KMS-11 (cell line): ENCODE results near the gene LSM7.

Experiments used
- H2AFZ ChIP-seq: fragments of 200-600 bp; sonication (generic); 2 replicates; pipeline ENCODE4 v1.6.1; 2016; ENCODE audit warnings: antibody characterized with exemption, mixed run types, low read depth
- H3K27ac ChIP-seq: fragments of 200-600 bp; sonication (generic); 2 replicates; pipeline ENCODE4 v1.6.1; 2016; ENCODE audit warnings: mild to moderate bottlenecking, mixed run types
- H3K27me3 ChIP-seq: fragments of 200-600 bp; sonication (generic); 2 replicates; pipeline ENCODE4 v1.6.1; 2017; ENCODE audit warnings: mild to moderate bottlenecking, low read depth, mixed run types, moderate library complexity; ENCODE audit not compliant: insufficient read depth
- H3K36me3 ChIP-seq: fragments of 200-600 bp; sonication (generic); 2 replicates; pipeline ENCODE4 v1.6.1; 2017; ENCODE audit warnings: mild to moderate bottlenecking, mixed run types; ENCODE audit not compliant: insufficient read depth
- H3K4me1 ChIP-seq: fragments of 200-600 bp; sonication (generic); 2 replicates; pipeline ENCODE4 v1.6.1; 2016; ENCODE audit warnings: mild to moderate bottlenecking, low read depth, mixed run types; ENCODE audit not compliant: poor library complexity, severe bottlenecking
- H3K4me2 ChIP-seq: fragments of 200-600 bp; sonication (generic); 2 replicates; pipeline ENCODE4 v1.7.0; 2016; ENCODE audit warnings: mild to moderate bottlenecking, mixed run types
- H3K4me3 ChIP-seq: fragments of 200-600 bp; sonication (generic); IDR thresholded peaks from 2 replicates; pipeline ENCODE4 v1.6.1; 2017; ENCODE audit warnings: low read depth, low read length, mixed read lengths; ENCODE audit not compliant: insufficient read depth
- H3K79me2 ChIP-seq: fragments of 200-600 bp; sonication (generic); 2 replicates; pipeline ENCODE4 v1.6.1; 2016; ENCODE audit warnings: low read depth, mixed run types; ENCODE audit not compliant: insufficient read depth
- H3K9ac ChIP-seq: fragments of 200-600 bp; sonication (generic); 2 replicates; pipeline ENCODE4 v1.6.1; 2016; ENCODE audit warnings: mild to moderate bottlenecking, mixed run types
- H4K20me1 ChIP-seq: fragments of 200-600 bp; sonication (generic); 2 replicates; pipeline ENCODE4 v1.6.1; 2016; ENCODE audit warnings: mild to moderate bottlenecking, mixed run types; ENCODE audit not compliant: insufficient read depth
- CTCF ChIP-seq: fragments of 200-600 bp; sonication (generic); conservative IDR thresholded peaks from 2 replicates; pipeline ENCODE4 v1.6.1; 2017; ENCODE audit warnings: low read depth, mild to moderate bottlenecking, antibody characterized with exemption, low read length, moderate library complexity, mixed read lengths

The LSM7 gene

GRCh38 chr19:2275588-2276428, 52.6 kb downstream of the LSM7 start:
- no peaks in the 10 kb centered on the region for H3K27me3 ChIP-seq
- peaks cover 12% of the 10 kb centered on the region; the same call in 1 of the 2 replicates for H4K20me1 ChIP-seq
- no peak overlapping the region for H3K4me2 ChIP-seq
- H3K4me3 ChIP-seq, result no peak overlapping the region
- no peak for TF ChIP-seq CTCF
- peaks cover 6% of the 10 kb centered on the region for H3K4me1 ChIP-seq
- H3K27ac ChIP-seq, result no peak overlapping the region
- no peak overlapping the region for H3K9ac ChIP-seq
- peaks cover 36% of the 10 kb centered on the region for H3K79me2 ChIP-seq
- no peak overlapping the region for H2AFZ ChIP-seq
- peaks cover 3% of the 10 kb centered on the region; the same call in 1 of the 2 replicates for H3K36me3 ChIP-seq

GRCh38 chr19:2274931-2275535, 53.4 kb downstream of the LSM7 start:
- Histone ChIP-seq H3K27me3 (no peaks in the 10 kb centered on the region), H2AFZ (no peak overlapping the region), H3K79me2 (peaks cover 42% of the 10 kb centered on the region), H4K20me1 (peaks cover 12% of the 10 kb centered on the region; the same call in 1 of the 2 replicates), H3K27ac (no peak overlapping the region), H3K9ac (no peak overlapping the region), H3K4me3 (no peak overlapping the region), H3K4me1 (peaks cover 6% of the 10 kb centered on the region), H3K36me3 (peaks cover 3% of the 10 kb centered on the region; the same call in 1 of the 2 replicates), H3K4me2 (no peak overlapping the region)
- no peak; the same call in 1 of the 2 replicates for TF ChIP-seq CTCF

DNA sequence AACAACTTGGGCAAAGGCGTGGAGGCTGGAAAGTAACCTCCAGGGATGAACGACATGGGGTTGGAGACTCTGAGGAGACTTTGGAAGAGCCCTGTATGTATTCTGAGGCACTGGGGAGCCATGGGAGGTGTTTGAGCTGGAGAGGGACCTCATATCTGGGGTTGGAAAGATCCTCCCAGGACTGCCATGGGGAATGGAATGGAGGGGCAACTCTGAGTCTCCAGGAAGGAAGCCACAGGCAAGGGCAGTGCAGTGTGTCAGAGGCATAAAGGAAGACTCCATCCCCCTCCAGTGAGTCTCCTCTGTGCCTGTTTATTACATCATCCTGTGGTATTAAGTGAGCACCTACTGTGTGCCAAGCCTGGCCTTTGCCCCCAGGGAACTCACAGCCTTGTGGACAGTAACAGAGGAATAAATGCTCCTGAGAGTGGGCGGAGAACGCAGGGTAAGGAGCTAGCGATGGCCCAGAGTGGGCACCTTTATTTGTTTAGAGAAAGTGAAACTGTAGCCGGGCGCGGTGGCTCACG, 54.1 kb downstream of the LSM7 start:
- H4K20me1 ChIP-seq, result peaks cover 12% of the 10 kb centered on the region; the same call in 1 of the 2 replicates
- TF ChIP-seq CTCF, result no peak
- H3K4me2 ChIP-seq, result no peak overlapping the region
- H3K4me3 ChIP-seq, result no peak overlapping the region
- peaks cover 6% of the 10 kb centered on the region for H3K4me1 ChIP-seq
- no peak overlapping the region for H3K9ac ChIP-seq
- H3K27me3 ChIP-seq, result no peaks in the 10 kb centered on the region
- H3K79me2 ChIP-seq, result peaks cover 49% of the 10 kb centered on the region
- H3K36me3 ChIP-seq, result peaks cover 3% of the 10 kb centered on the region; the same call in 1 of the 2 replicates
- H3K27ac ChIP-seq, result no peak overlapping the region
- H2AFZ ChIP-seq, result no peak overlapping the region

GRCh38 chr19:2273356-2274184, 54.8 kb downstream of the LSM7 start:
- Histone ChIP-seq H3K36me3 (peaks cover 3% of the 10 kb centered on the region; the same call in 1 of the 2 replicates), H3K79me2 (peaks cover 49% of the 10 kb centered on the region)

More at GRCh38 chr19:2273356-2274184, 54.8 kb downstream of the LSM7 start:
- H3K4me2 ChIP-seq, result no peak overlapping the region
- peaks cover 8% of the 10 kb centered on the region for H3K4me1 ChIP-seq
- H2AFZ ChIP-seq, result no peak overlapping the region
- H3K27me3 ChIP-seq, result no peaks in the 10 kb centered on the region
- no peak for TF ChIP-seq CTCF
- no peak overlapping the region for H3K9ac ChIP-seq
- H3K4me3 ChIP-seq, result no peak overlapping the region
- no peak overlapping the region for H3K27ac ChIP-seq
- peaks cover 12% of the 10 kb centered on the region; the same call in 1 of the 2 replicates for H4K20me1 ChIP-seq
